ENCODE data around the gene FAM161B. TPM values are rescaled to one million over a fixed set of nuclear protein-coding genes. Genes with fewer than 3 reads are reported as not detected.
"Not testable (repeated sequence)": the region's sequence is repeated elsewhere in the genome, so short reads cannot be mapped to it uniquely, and the experiment has no call there.

Gene FAM161B
- total RNA-seq, 1 donor from 2014 or later, result 0.13 TPM

DNA sequence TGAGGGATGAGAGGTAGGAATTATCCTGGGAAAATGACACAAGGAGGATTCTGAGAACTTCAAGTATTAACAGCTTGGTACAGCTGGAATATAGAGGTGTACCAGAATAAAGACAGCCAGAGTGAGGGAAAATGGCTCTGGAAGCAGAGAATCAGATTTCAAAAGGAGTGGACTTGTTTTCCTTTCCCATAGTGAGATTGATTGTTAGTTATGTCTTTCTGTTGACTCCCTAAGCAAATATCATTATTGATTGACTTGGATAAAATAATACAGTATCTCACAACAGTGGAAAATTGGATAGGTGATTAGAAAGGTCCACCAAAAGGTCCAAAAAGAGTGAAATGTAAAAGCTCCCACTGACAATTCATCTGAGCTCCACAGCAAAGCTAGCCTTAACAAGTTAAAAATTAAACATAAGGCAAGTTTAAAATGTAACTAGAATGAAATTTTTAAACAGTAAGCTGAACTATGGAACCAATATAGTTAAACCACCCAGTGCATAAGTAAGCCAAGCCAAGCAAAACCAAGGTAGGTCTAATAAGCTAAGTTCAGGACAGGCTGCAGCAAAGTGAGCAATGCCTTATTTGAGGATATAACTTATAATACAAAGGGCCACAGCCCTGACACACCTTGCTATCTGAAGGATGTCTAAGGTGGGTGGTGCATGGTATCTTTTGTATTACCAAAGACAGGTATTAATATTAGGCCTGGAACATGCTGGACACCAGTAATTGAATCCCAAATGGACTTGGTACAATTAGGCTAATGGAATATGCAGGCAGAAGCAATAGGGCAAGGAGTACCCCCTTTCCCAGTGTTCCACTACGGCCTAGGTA lies 47.4 kb upstream of the FAM161B start:
- Histone ChIP-seq H3F3A (ENCODE audit: low read depth) (no peaks in the 10 kb centered on the region), H3K79me2 (ENCODE audit: low read depth) (no peaks in the 10 kb centered on the region), H3K4me1 (no peaks in the 10 kb centered on the region), H3K36me3 (no peaks in the 10 kb centered on the region), H3K9ac (no peak overlapping the region), H3K4me3 (no peak overlapping the region), H3K27me3 (no peaks in the 10 kb centered on the region), H3K4me2 (no peak overlapping the region), H3K9me3 (ENCODE audit: low read depth) (no peaks in the 10 kb centered on the region), H3K27ac (no peak overlapping the region), H2AFZ (replicated peaks) (no peak overlapping the region), H4K20me1 (ENCODE audit: low read depth) (no peaks in the 10 kb centered on the region)
- H3K27ac Mint-ChIP-seq, result peak overlapping the region; percentile 5
- no peak overlapping the region for H3K4me3 Mint-ChIP-seq
- H3K27me3 Mint-ChIP-seq (ENCODE audit: insufficient read depth, low read depth), result no peaks in the 10 kb centered on the region
- TF ChIP-seq EZH2phosphoT487 (IDR thresholded peaks at IDR 0.05) (no peak), CTCF (IDR thresholded peaks at IDR 0.05) (no peak), EZH2 (IDR thresholded peaks at IDR 0.05) (no peak)
- H3K36me3 Mint-ChIP-seq, result no peaks in the 10 kb centered on the region
- H3K9me3 Mint-ChIP-seq, result no peaks in the 10 kb centered on the region
- DNase-seq (ENCODE audit: low spot score), result no peak
- H3K4me1 Mint-ChIP-seq, result no peaks in the 10 kb centered on the region

GRCh38 chr14:73996731-73997107 lies 46.8 kb upstream of the FAM161B start:
- Histone ChIP-seq H3F3A (ENCODE audit: low read depth) (no peaks in the 10 kb centered on the region), H3K4me3 (no peak overlapping the region), H3K27me3 (no peaks in the 10 kb centered on the region), H2AFZ (replicated peaks) (no peak overlapping the region), H3K9me3 (ENCODE audit: low read depth) (no peaks in the 10 kb centered on the region), H3K4me1 (no peaks in the 10 kb centered on the region), H4K20me1 (ENCODE audit: low read depth) (no peaks in the 10 kb centered on the region), H3K9ac (no peak overlapping the region), H3K27ac (no peak overlapping the region), H3K36me3 (no peaks in the 10 kb centered on the region), H3K79me2 (ENCODE audit: low read depth) (no peaks in the 10 kb centered on the region), H3K4me2 (no peak overlapping the region)
- Mint-ChIP-seq H3K27ac (peak overlapping the region; percentile 5), H3K4me1 (no peaks in the 10 kb centered on the region), H3K4me3 (no peak overlapping the region), H3K36me3 (no peaks in the 10 kb centered on the region), H3K9me3 (no peaks in the 10 kb centered on the region), H3K27me3 (ENCODE audit: insufficient read depth, low read depth) (no peaks in the 10 kb centered on the region)
- no peak for DNase-seq (ENCODE audit: low spot score)
- TF ChIP-seq EZH2phosphoT487 (IDR thresholded peaks at IDR 0.05), result no peak
- no peak for TF ChIP-seq EZH2 (IDR thresholded peaks at IDR 0.05)
- TF ChIP-seq CTCF (IDR thresholded peaks at IDR 0.05), result no peak

- Histone ChIP-seq H3K27ac (no peak overlapping the region), H3K4me2 (no peak overlapping the region), H3F3A (ENCODE audit: low read depth) (no peaks in the 10 kb centered on the region), H2AFZ (replicated peaks) (no peak overlapping the region), H3K9ac (no peak overlapping the region), H3K9me3 (ENCODE audit: low read depth) (no peaks in the 10 kb centered on the region), H3K27me3 (no peaks in the 10 kb centered on the region), H3K4me3 (no peak overlapping the region), H3K79me2 (ENCODE audit: low read depth) (no peaks in the 10 kb centered on the region), H4K20me1 (ENCODE audit: low read depth) (no peaks in the 10 kb centered on the region), H3K4me1 (no peaks in the 10 kb centered on the region), H3K36me3 (no peaks in the 10 kb centered on the region)
- Mint-ChIP-seq H3K27ac (no peak overlapping the region), H3K9me3 (no peaks in the 10 kb centered on the region), H3K27me3 (ENCODE audit: insufficient read depth, low read depth) (no peaks in the 10 kb centered on the region), H3K4me1 (no peaks in the 10 kb centered on the region), H3K4me3 (no peak overlapping the region), H3K36me3 (no peaks in the 10 kb centered on the region)
- TF ChIP-seq CTCF (IDR thresholded peaks at IDR 0.05), result no peak
- TF ChIP-seq EZH2phosphoT487 (IDR thresholded peaks at IDR 0.05), result no peak
- no peak for TF ChIP-seq EZH2 (IDR thresholded peaks at IDR 0.05)
- no peak for DNase-seq (ENCODE audit: low spot score)
Measured at GRCh38 chr14:73995977-73996378, 46.1 kb upstream of the FAM161B start.

DNA sequence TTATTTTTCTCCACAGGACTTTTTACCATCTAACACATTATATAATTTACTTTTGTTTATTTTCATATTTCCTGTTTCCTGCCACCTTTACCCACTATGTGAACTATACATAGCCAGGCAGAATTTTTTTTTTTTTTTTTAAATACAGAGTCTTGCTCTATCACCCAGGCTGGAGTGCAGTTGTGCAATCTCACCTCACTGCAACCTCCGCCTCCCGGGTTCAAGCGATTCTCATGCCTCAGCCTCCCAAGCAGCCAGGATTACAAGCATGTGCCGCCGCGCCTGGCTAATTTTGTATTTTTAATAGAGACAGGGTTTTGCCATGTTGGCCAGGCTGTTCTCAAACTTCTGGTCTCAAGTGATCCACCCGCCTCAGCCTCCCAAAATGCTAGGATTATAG lies 45.0 kb upstream of the FAM161B start:
- H3K4me3 ChIP-seq; H3K79me2 ChIP-seq (ENCODE audit: low read depth); H3K9me3 ChIP-seq (ENCODE audit: low read depth); H3K9ac ChIP-seq; H3K27ac Mint-ChIP-seq; H3F3A ChIP-seq (ENCODE audit: low read depth); H3K36me3 ChIP-seq; H3K4me1 Mint-ChIP-seq; DNase-seq (ENCODE audit: low spot score); H3K4me2 ChIP-seq; H4K20me1 ChIP-seq (ENCODE audit: low read depth); H3K36me3 Mint-ChIP-seq; H3K27ac ChIP-seq; H3K4me1 ChIP-seq; H3K27me3 Mint-ChIP-seq (ENCODE audit: insufficient read depth, low read depth); H3K9me3 Mint-ChIP-seq; H3K27me3 ChIP-seq; H2AFZ ChIP-seq (replicated peaks); H3K4me3 Mint-ChIP-seq: not testable (repeated sequence)

All from neural progenitor cell (in vitro differentiated cells).